Psoas muscle (tissue), 8 donors: Measurements from ENCODE around the gene RAB21. TPM values are rescaled to one million over a fixed set of nuclear protein-coding genes. Genes with fewer than 3 reads are reported as not detected.

Source experiments
- ATAC-seq, 4 donors: fragments of 200-7000 bp; cut with Tn5 transposase; one replicate each; pipeline ENCODE4 v1.9.1; 2020; ENCODE audit warnings: moderate library complexity in 3 of 4, mild to moderate bottlenecking in 2 of 4
- DNase-seq, 2 donors: peaks; one replicate each; pipeline ENCODE4 v3.0.0-alpha.2; 2020
- H3K27ac ChIP-seq: fragments of 200-600 bp; one replicate; pipeline ENCODE4 v1.8.0; 2022
- H3K27me3 ChIP-seq, 3 donors: fragments of 200-600 bp in 1 of 3; one replicate each; pipeline versions ENCODE4 v1.6.1 to v1.8.0; 2013 to 2022; ENCODE audit warnings: low read length in 2 of 3, mild to moderate bottlenecking in 2 of 3, moderate library complexity in 1 of 3; ENCODE audit not compliant: insufficient read depth in 3 of 3
- H3K36me3 ChIP-seq, 2 donors: fragments of 200-600 bp in 1 of 2; one replicate each; pipeline versions ENCODE4 v1.6.1 to v1.8.0; 2013 to 2022; ENCODE audit warnings: low read depth in 1 of 2, mild to moderate bottlenecking in 1 of 2, moderate library complexity in 1 of 2; ENCODE audit not compliant: insufficient read depth in 1 of 2
- H3K4me1 ChIP-seq: fragments of 200-600 bp; one replicate; pipeline ENCODE4 v1.8.0; 2022
- H3K4me3 ChIP-seq: fragments of 200-600 bp; one replicate; pipeline ENCODE4 v1.8.0; 2022; ENCODE audit warnings: mild to moderate bottlenecking
- H3K9me3 ChIP-seq: fragments of 200-600 bp; one replicate; pipeline ENCODE4 v1.8.0; 2022
- WGBS, 3 donors: extraction: QIAGEN DNeasy Blood & Tissue Kit; methylation state at CpG; one replicate each; pipeline versions ENCODE4 v1.1.6 to v1.1.7; 2013; 5-methylcytosine and 5-hydroxymethylcytosine counted together
- intact Hi-C, 2 donors: fragments of 100-400 bp; cut with DNase I; formaldehyde crosslinking; loops; one replicate each; pipeline versions ENCODE4 v1.11.0 to v1.14.2; 2022
- polyA plus RNA-seq, 3 donors: library from polyadenylated mRNA; stranded (reverse); fragments of 200-250 nt; gene quantifications; one replicate each; pipeline ENCODE4 v1.2.3, GENCODE V29; 2013
- total RNA-seq, 4 donors: library from RNA; stranded (reverse); fragmentation: NEBNext Ultra II Directional in 2 of 4; extraction: Animal tissue kit (Norgen Biotek cat#: 25700) in 2 of 4; gene quantifications; one replicate each; pipeline versions ENCODE4 v1.2.1 to v1.2.4, GENCODE V29; 2021 to 2023
- TF ChIP-seq, protein P1 (sequence below): fragments of 200-600 bp; IDR thresholded peaks from one replicate; pipeline ENCODE4 v1.8.0; 2022; ENCODE audit warnings: antibody characterized with exemption
- donor health status: healthy with polysubstance abuse.
- donor health status: DM: no; HTN: no; CAD: no; lungs with moderate emphysema.
- donor health status: Bipolar disorder and iron deficiency.
- donor health status: healthy.
- donor health status: DM: yes; HTN: yes; CAD: no.
- donor health status: DM: no; HTN: no; CAD: no.
- donor health status: DM: no; HTN: no; CAD: no.
- donor health status: DM: yes; HTN: yes; CAD: no.

Gene RAB21
- total and polyA plus RNA-seq, 7 donors, result 23.7 to 180 (median 152) TPM

GRCh38 chr12:71718611-71719010 is 36.1 kb upstream of the RAB21 start:
- Histone ChIP-seq H3K4me1 (no peaks in the 10 kb centered on the region), H3K27ac (no peak overlapping the region), H3K4me3 (no peak overlapping the region), H3K27me3 (no peaks in the 10 kb centered on the region), H3K36me3 (no peaks in the 10 kb centered on the region), H3K9me3 (peaks cover 7% of the 10 kb centered on the region)
- ATAC-seq (no peak), DNase-seq (no peak)
- TF ChIP-seq, protein P1, sequence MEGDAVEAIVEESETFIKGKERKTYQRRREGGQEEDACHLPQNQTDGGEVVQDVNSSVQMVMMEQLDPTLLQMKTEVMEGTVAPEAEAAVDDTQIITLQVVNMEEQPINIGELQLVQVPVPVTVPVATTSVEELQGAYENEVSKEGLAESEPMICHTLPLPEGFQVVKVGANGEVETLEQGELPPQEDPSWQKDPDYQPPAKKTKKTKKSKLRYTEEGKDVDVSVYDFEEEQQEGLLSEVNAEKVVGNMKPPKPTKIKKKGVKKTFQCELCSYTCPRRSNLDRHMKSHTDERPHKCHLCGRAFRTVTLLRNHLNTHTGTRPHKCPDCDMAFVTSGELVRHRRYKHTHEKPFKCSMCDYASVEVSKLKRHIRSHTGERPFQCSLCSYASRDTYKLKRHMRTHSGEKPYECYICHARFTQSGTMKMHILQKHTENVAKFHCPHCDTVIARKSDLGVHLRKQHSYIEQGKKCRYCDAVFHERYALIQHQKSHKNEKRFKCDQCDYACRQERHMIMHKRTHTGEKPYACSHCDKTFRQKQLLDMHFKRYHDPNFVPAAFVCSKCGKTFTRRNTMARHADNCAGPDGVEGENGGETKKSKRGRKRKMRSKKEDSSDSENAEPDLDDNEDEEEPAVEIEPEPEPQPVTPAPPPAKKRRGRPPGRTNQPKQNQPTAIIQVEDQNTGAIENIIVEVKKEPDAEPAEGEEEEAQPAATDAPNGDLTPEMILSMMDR, result no peak
- intact Hi-C loops, result no loop called here

DNA sequence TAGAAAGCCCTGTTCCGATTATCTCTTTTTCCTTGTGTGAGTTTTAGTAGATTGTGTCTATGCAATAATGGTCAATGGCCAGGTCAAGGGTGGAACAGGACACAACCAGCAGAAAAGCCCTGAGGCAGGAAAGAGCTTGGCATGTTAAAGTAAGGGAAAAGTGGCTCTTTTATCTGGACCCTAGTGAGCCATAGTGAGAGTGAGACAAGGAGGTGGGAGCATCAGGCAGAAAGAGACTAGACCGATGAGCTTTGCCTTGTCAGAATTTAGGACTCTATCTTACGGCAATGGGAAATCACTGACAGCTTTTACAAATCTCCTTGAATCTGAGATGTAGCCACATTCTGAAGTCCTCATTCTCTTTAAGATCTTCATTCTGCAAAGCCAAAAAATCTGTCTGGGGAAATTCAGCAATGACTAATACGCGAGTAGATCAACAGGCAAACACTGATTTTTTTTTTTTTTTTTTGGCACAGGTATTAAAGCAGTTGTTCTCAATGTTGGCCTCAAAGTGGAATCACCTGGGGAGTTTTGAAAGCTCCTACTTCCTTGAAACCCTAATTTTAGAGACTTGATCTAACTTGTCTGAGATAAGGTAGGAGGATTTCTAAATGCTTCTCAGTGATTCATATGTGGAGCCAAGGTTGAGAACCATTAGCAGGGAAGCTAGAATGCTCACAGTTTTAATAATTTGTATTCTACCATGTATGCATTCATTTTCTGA is 34.9 kb upstream of the RAB21 start:
- ATAC-seq, result no peak
- no peak for DNase-seq
- no peaks in the 10 kb centered on the region for H3K4me1 ChIP-seq
- intact Hi-C loops, result no loop called here
- H3K27me3 ChIP-seq, result no peaks in the 10 kb centered on the region
- 84 to 93% (median 87%) methylated on average over 5 of the region's 5 CpGs for WGBS, 3 donors
- no peak overlapping the region for H3K27ac ChIP-seq
- no peaks in the 10 kb centered on the region for H3K9me3 ChIP-seq
- no peaks in the 10 kb centered on the region for H3K36me3 ChIP-seq
- TF ChIP-seq, protein P1, result no peak
- H3K4me3 ChIP-seq, result no peak overlapping the region

- no peak overlapping the region for H3K27ac ChIP-seq
- H3K4me1 ChIP-seq, result no peaks in the 10 kb centered on the region
- WGBS, 3 donors, result 83 to 90% (median 89%) methylated on average over 4 of the region's 4 CpGs
- no peaks in the 10 kb centered on the region for H3K9me3 ChIP-seq
- H3K27me3 ChIP-seq, result no peaks in the 10 kb centered on the region
- no peak overlapping the region for H3K4me3 ChIP-seq
- H3K36me3 ChIP-seq, result no peaks in the 10 kb centered on the region
- TF ChIP-seq, protein P1, result no peak
- intact Hi-C loops, result no loop called here
- ATAC-seq, result no peak
- DNase-seq, result no peak
Observed at GRCh38 chr12:71721783-71722505, 32.7 kb upstream of the RAB21 start.

- intact Hi-C loops, result no loop called here
- no peaks in the 10 kb centered on the region for H3K9me3 ChIP-seq
- no peaks in the 10 kb centered on the region for H3K27me3 ChIP-seq
- H3K4me1 ChIP-seq, result no peaks in the 10 kb centered on the region
- DNase-seq (no peak), ATAC-seq (no peak)
- TF ChIP-seq, protein P1, result no peak
- H3K4me3 ChIP-seq, result no peak overlapping the region
- no peak overlapping the region for H3K27ac ChIP-seq
- WGBS, 3 donors, result 71 to 86% (median 80%) methylated on average over 3 of the region's 3 CpGs
- H3K36me3 ChIP-seq, result no peaks in the 10 kb centered on the region
Observed at GRCh38 chr12:71725011-71725410, 29.7 kb upstream of the RAB21 start.
